Stimulated activated CD8-positive, alpha-beta memory T cell treated with anti-CD3 and anti-CD28 coated beads, Interleukin-15, amount 100 ng/mL, for 4 hours (primary cell): ENCODE data around the gene PXK.
"Not testable (repeated sequence)": the region's sequence is repeated elsewhere in the genome, so short reads cannot be mapped to it uniquely, and the experiment has no call there.

Experiments used
- DNase-seq, 2 donors: peaks; one replicate each; pipeline ENCODE4 v3.0.0-alpha.2; 2020; ENCODE audit warnings: low read depth in 2 of 2

Gene PXK

GRCh38 chr3:58332575-58333188 lies at the start of gene PXK:
PXK (plus strand) TSS chr3:58332892; CDS start chr3:58332989, 97 bp downstream.
- peak; percentile 50 to 64 for DNase-seq

GRCh38 chr3:58285334-58285733 lies 47.4 kb upstream of the PXK start:
- DNase-seq = no peak

GRCh38 chr3:58287354-58287753 lies 45.3 kb upstream of the PXK start:
- DNase-seq = no peak

- no peak for DNase-seq
These were observed 44.5 kb upstream of the PXK start for GRCh38 chr3:58288011-58288728.

- not testable (repeated sequence) for DNase-seq
These were observed 43.6 kb upstream of the PXK start for GRCh38 chr3:58288964-58289613.

DNA sequence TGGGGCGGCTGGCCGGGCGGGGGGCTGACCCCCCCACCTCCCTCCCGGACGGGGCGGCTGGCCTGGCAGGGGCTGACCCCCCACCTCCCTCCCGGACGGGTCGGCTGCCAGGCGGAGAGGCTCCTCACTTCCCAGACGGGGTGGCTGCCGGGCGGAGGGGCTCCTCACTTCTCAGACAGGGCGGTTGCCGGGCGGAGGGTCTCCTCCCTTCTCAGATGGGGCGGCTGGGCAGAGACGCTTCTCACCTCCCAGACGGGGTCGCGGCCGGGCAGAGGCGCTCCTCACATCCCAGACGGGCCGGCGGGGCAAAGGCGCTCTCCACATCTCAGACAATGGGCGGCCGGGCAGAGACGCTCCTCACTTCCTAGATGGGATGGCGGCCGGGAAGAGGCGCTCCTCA lies 42.2 kb upstream of the PXK start:
- DNase-seq = not testable (repeated sequence)

GRCh38 chr3:58291671-58292338 lies 40.9 kb upstream of the PXK start:
- DNase-seq = no peak

GRCh38 chr3:58292866-58293265 lies 39.8 kb upstream of the PXK start:
- no peak for DNase-seq

- no peak for DNase-seq
These were observed 39.2 kb upstream of the PXK start for GRCh38 chr3:58293516-58293915.

GRCh38 chr3:58296269-58296668 lies 36.4 kb upstream of the PXK start:
- DNase-seq = no peak

- DNase-seq = no peak
These were observed 35.8 kb upstream of the PXK start for GRCh38 chr3:58296843-58297242.

DNA sequence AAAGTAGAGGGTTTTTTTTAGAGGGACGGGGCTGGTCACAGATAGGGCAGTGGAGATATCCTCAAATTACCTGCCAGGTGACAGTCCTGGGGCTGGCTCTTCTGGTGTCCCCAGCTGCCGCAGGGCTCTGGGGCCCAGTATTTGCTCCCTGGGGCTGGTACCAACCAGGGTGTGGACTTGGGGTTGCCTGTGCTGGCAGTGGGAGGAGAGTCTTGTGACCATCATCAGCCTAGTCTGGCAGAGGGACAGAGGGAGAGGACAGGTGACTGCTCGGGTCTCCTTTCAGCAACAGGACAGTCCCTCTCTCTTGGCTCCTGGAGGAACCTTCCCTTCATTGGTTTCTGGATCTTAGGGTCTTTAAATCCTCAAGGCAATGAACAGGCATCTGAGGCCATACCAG lies 34.5 kb upstream of the PXK start:
- no peak for DNase-seq

- no peak for DNase-seq
These were observed 33.6 kb upstream of the PXK start for GRCh38 chr3:58299075-58299474.

GRCh38 chr3:58299839-58300516 lies 32.7 kb upstream of the PXK start:
- DNase-seq = no peak

DNA sequence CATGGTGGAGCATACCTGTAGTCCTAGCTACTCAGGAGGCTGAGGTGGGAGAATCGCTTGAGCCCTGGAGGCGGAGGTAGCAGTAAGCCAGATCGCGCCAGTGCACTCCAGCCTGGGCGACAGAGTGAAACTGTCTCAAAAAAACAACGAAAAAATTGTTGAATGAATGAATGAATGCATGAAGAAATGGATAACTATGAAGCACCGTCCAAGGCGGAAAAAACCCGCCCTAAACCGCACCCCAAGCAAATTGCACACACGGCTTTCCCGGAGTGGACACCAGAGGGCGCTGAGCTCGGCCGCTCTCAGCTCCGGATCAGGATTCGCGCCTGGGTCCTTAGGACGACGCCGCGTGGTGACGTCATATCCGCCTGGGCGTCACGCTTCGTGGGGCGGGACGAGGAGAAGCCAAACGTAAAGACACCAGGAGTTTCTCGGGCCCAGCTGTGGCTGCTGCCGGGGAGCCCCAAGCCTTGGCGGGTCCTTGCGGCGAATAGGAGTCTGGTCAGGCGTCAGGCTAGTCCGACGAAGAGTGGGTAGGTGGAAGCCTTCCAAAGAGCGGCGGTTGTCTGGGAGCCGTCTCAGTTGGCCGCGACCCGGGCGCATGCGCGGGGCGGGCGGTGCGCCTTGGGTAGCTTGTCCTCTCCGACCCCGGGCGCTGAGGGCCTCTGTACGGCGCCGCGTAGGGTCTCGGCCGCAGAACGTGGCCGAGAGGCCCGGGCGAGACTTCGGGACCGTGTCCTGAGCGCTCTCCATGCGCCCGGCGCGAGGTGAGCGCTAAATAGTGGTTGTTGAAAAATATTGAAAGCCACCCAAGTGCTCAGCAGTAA lies 26.6 kb upstream of the PXK start, which contains the start of the genes HTD2 and RPP14:
TSS of gene HTD2 (plus strand) at position 639 of the 830 bp plus-strand sequence. CDS start 11,094 bp downstream, outside the sequence.
TSS of gene RPP14 (plus strand) at position 364 of the 830 bp plus-strand sequence. CDS start 4,085 bp downstream, outside the sequence.
- DNase-seq = peak; percentile 97 to 98

DNA sequence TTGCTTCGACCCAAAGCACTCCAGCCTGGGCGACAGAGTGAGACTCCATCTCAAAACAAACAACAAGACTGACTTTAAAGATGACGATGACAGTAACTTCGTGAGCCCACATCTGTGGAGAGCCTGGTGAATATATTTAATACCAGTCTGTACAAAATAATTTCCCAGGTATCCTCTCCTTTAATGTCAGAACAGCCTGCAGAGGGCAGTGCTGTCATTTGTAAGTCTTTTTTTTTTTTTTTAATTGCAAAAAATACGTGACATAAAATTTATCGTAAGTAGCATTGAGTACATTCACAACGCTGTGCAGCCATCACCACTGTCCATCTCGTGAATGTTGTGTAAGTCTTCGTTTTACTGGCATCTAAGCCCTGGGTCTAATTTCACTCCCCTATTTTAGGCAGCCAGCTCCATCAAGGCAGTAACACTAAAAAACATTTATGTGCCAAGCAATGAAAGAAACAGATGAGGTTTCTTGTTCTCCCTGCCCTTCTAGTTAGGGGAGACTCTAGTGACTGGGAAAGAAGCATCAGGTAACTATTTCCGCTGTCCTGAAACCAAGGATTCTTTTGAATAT lies 25.0 kb upstream of the PXK start:
- no peak for DNase-seq

- DNase-seq = no peak
These were observed 24.0 kb upstream of the PXK start for GRCh38 chr3:58308728-58309127.

- no peak for DNase-seq
These were observed 14.9 kb upstream of the PXK start for GRCh38 chr3:58317811-58318210.

DNA sequence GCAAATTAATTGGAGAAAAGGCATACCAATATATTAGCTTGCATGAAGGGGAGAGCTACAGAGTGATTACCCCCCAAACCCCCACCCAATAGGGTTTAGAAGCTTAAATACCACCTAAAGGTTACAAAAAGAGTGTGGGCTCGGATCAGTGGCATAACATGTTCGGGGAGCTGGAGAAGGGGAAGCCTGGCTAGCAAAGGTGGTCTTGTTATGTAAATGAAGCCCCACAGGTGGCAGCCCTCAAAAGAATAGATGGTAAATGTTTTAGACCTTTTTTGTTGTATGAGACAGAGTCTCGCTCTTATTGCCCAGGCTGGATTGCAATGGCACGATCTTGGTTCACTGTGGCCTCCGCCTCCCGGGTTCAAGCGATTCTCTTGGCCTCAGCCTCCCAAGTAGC lies 10.9 kb upstream of the PXK start:
- DNase-seq = no peak

GRCh38 chr3:58322793-58323192 lies 9.9 kb upstream of the PXK start:
- no peak for DNase-seq
